Neural cell (in vitro differentiated cells): ENCODE measurements around the gene GLRX. TPM values are rescaled to one million over a fixed set of nuclear protein-coding genes. Genes with fewer than 3 reads are reported as not detected.

ENCODE experiments used
- H2AFZ ChIP-seq: fragments of 200-600, 300-800 bp; sonication (generic), shearing (Covaris generic); 2 replicates; pipeline ENCODE4 v1.6.0; 2014; ENCODE audit warnings: low read depth, mild to moderate bottlenecking, antibody characterized with exemption, low read length, moderate library complexity
- H3F3A ChIP-seq: fragments of 200-600 bp; shearing (Covaris generic); 2 replicates; pipeline ENCODE4 v1.6.1; 2016; ENCODE audit warnings: mild to moderate bottlenecking, moderate library complexity, mixed read lengths, antibody characterized with exemption, low read length; ENCODE audit not compliant: insufficient read depth, poor library complexity, severe bottlenecking
- H3K27ac ChIP-seq: fragments of 200-600, 300-800 bp; sonication (generic), shearing (Covaris generic); 2 replicates; pipeline ENCODE4 v1.5.1; 2014; ENCODE audit warnings: mild to moderate bottlenecking, low read length, moderate library complexity
- H3K27me3 ChIP-seq: fragments of 300-800, 200-600 bp; sonication (generic), shearing (Covaris generic); 2 replicates; pipeline ENCODE4 v1.6.0; 2014; ENCODE audit warnings: mild to moderate bottlenecking, low read depth, low read length, moderate library complexity; ENCODE audit not compliant: insufficient read depth
- H3K36me3 ChIP-seq: fragments of 300-800, 200-600 bp; sonication (generic), shearing (Covaris generic); 2 replicates; pipeline ENCODE4 v1.5.1; 2014; ENCODE audit warnings: mild to moderate bottlenecking, antibody characterized with exemption, low read length, moderate library complexity; ENCODE audit not compliant: insufficient read depth
- H3K4me2 ChIP-seq: fragments of 300-800, 200-600 bp; sonication (generic), shearing (Covaris generic); 2 replicates; pipeline ENCODE4 v1.6.0; 2014; ENCODE audit warnings: mild to moderate bottlenecking, low read length
- H3K4me3 ChIP-seq: fragments of 300-800, 200-600 bp; sonication (generic), shearing (Covaris generic); 2 replicates; pipeline ENCODE4 v1.5.1; 2014; ENCODE audit warnings: mild to moderate bottlenecking, low read length, moderate library complexity
- H3K79me2 ChIP-seq: fragments of 200-600 bp; shearing (Covaris generic); replicated peaks from 2 replicates; pipeline ENCODE4 v1.6.0; 2014; ENCODE audit warnings: mild to moderate bottlenecking, low read length, moderate library complexity; ENCODE audit not compliant: insufficient read depth
- H3K9ac ChIP-seq: fragments of 300-800, 200-600 bp; sonication (generic), shearing (Covaris generic); 2 replicates; pipeline ENCODE4 v1.6.1; 2016; ENCODE audit warnings: mild to moderate bottlenecking, low read length, mixed read lengths
- H3K9me2 ChIP-seq: fragments of 200-600 bp; shearing (Covaris generic); 2 replicates; pipeline ENCODE4 v1.6.1; 2016; ENCODE audit warnings: mild to moderate bottlenecking, low read length, mixed read lengths; ENCODE audit not compliant: insufficient read depth
- H3K9me3 ChIP-seq: fragments of 200-600, 300-800 bp; sonication (generic), shearing (Covaris generic); 2 replicates; pipeline ENCODE4 v1.6.1; 2016; ENCODE audit warnings: mild to moderate bottlenecking, mixed run types, low read length, moderate library complexity, mixed read lengths
- H4K20me1 ChIP-seq: fragments of 200-600 bp; shearing (Covaris generic); 2 replicates; pipeline ENCODE4 v1.6.1; 2016; ENCODE audit warnings: mild to moderate bottlenecking, mixed run types; ENCODE audit not compliant: insufficient read depth
- EP300 ChIP-seq: fragments of 450-650 bp; conservative IDR thresholded peaks from 2 replicates; pipeline ENCODE4 v1.6.1; 2014; ENCODE audit warnings: antibody characterized with exemption, mild to moderate bottlenecking, moderate library complexity; ENCODE audit not compliant: poor library complexity, severe bottlenecking
- EZH2 ChIP-seq: fragments of 200-600, 300-800 bp; shearing (Covaris generic), sonication (generic); IDR thresholded peaks from 2 replicates; pipeline ENCODE4 v1.6.1; 2014; ENCODE audit warnings: antibody characterized with exemption, low read length, borderline replicate concordance, mild to moderate bottlenecking; ENCODE audit not compliant: insufficient read depth, poor library complexity, severe bottlenecking
- MXI1 ChIP-seq: fragments of 450-650 bp; conservative IDR thresholded peaks from 2 replicates; pipeline ENCODE4 v1.6.1; 2014; ENCODE audit warnings: antibody characterized with exemption, mild to moderate bottlenecking; ENCODE audit not compliant: poor library complexity, severe bottlenecking
- POLR2AphosphoS5 ChIP-seq: IDR thresholded peaks from 2 replicates; pipeline ENCODE4 v1.6.1; 2012
- RAD21 ChIP-seq: fragments of 450-650 bp; conservative IDR thresholded peaks from 2 replicates; pipeline ENCODE4 v1.6.1; 2014; ENCODE audit warnings: antibody characterized with exemption, mild to moderate bottlenecking, moderate library complexity
- SMC3 ChIP-seq: fragments of 450-650 bp; conservative IDR thresholded peaks from 2 replicates; pipeline ENCODE4 v1.6.1; 2014; ENCODE audit warnings: antibody characterized with exemption, mild to moderate bottlenecking, moderate library complexity; ENCODE audit not compliant: poor library complexity
- TAF1 ChIP-seq: IDR thresholded peaks from 2 replicates; pipeline ENCODE4 v1.6.1; 2012; ENCODE audit warnings: low read depth
- polyA plus RNA-seq: library from polyadenylated mRNA; depleted of rRNA; stranded (reverse); fragments of >200 nt; gene quantifications from 2 replicates; pipeline ENCODE4 v1.2.3, GENCODE V29; 2014
- TF ChIP-seq, protein P1 (sequence below): fragments of 450-650 bp; IDR thresholded peaks from 2 replicates; pipeline ENCODE4 v1.5.1; 2014; ENCODE audit warnings: antibody characterized with exemption, mild to moderate bottlenecking, moderate library complexity; ENCODE audit not compliant: poor library complexity, severe bottlenecking
- TF ChIP-seq, protein P2 (sequence below): IDR thresholded peaks from 2 replicates; pipeline ENCODE4 v1.6.1; 2012; ENCODE audit warnings: borderline replicate concordance

The GLRX gene
- polyA plus RNA-seq, 1 donor from 2014 or later: 54.0 TPM

DNA sequence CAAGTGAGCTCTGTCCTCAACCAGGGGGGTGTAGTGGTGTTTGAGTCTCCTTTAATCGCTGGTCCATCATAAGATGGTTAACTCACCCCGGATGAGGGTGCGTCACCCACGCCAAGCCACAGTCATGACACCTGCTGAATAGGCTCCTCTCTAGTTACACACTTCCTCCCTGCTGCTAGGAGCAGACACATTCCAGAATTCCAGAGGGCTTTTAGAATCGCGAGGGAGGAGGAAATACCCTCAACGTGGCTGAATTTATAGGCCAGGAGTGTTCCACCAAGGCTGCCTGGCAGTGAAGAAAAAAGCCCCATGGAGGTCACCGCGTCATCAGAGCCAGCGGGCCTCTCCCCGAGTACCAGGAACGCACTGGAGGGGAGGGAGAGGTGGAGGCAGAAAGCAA, 5.1 kb downstream of the GLRX start:
- H3F3A ChIP-seq: no peaks in the 10 kb centered on the region
- H3K79me2 ChIP-seq: peaks cover 3% of the 10 kb centered on the region
- H3K4me3 ChIP-seq: no peak overlapping the region
- H3K27me3 ChIP-seq: no peaks in the 10 kb centered on the region
- no peak overlapping the region for H3K27ac ChIP-seq
- H4K20me1 ChIP-seq: no peaks in the 10 kb centered on the region
- no peak overlapping the region for H3K4me2 ChIP-seq
- H3K9me2 ChIP-seq: no peaks in the 10 kb centered on the region
- no peaks in the 10 kb centered on the region for H3K9me3 ChIP-seq
- no peak overlapping the region for H3K9ac ChIP-seq
- no peak overlapping the region for H2AFZ ChIP-seq
- no peak for TF ChIP-seq EZH2
- TF ChIP-seq EP300: no peak
- TF ChIP-seq MXI1: no peak
- no peak for TF ChIP-seq TAF1
- TF ChIP-seq SMC3: no peak
- TF ChIP-seq, protein P1, sequence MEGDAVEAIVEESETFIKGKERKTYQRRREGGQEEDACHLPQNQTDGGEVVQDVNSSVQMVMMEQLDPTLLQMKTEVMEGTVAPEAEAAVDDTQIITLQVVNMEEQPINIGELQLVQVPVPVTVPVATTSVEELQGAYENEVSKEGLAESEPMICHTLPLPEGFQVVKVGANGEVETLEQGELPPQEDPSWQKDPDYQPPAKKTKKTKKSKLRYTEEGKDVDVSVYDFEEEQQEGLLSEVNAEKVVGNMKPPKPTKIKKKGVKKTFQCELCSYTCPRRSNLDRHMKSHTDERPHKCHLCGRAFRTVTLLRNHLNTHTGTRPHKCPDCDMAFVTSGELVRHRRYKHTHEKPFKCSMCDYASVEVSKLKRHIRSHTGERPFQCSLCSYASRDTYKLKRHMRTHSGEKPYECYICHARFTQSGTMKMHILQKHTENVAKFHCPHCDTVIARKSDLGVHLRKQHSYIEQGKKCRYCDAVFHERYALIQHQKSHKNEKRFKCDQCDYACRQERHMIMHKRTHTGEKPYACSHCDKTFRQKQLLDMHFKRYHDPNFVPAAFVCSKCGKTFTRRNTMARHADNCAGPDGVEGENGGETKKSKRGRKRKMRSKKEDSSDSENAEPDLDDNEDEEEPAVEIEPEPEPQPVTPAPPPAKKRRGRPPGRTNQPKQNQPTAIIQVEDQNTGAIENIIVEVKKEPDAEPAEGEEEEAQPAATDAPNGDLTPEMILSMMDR: no peak
- TF ChIP-seq RAD21: no peak
- TF ChIP-seq, protein P2, sequence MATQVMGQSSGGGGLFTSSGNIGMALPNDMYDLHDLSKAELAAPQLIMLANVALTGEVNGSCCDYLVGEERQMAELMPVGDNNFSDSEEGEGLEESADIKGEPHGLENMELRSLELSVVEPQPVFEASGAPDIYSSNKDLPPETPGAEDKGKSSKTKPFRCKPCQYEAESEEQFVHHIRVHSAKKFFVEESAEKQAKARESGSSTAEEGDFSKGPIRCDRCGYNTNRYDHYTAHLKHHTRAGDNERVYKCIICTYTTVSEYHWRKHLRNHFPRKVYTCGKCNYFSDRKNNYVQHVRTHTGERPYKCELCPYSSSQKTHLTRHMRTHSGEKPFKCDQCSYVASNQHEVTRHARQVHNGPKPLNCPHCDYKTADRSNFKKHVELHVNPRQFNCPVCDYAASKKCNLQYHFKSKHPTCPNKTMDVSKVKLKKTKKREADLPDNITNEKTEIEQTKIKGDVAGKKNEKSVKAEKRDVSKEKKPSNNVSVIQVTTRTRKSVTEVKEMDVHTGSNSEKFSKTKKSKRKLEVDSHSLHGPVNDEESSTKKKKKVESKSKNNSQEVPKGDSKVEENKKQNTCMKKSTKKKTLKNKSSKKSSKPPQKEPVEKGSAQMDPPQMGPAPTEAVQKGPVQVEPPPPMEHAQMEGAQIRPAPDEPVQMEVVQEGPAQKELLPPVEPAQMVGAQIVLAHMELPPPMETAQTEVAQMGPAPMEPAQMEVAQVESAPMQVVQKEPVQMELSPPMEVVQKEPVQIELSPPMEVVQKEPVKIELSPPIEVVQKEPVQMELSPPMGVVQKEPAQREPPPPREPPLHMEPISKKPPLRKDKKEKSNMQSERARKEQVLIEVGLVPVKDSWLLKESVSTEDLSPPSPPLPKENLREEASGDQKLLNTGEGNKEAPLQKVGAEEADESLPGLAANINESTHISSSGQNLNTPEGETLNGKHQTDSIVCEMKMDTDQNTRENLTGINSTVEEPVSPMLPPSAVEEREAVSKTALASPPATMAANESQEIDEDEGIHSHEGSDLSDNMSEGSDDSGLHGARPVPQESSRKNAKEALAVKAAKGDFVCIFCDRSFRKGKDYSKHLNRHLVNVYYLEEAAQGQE: no peak
- TF ChIP-seq POLR2AphosphoS5: no peak
- H3K36me3 ChIP-seq: no peaks in the 10 kb centered on the region

DNA sequence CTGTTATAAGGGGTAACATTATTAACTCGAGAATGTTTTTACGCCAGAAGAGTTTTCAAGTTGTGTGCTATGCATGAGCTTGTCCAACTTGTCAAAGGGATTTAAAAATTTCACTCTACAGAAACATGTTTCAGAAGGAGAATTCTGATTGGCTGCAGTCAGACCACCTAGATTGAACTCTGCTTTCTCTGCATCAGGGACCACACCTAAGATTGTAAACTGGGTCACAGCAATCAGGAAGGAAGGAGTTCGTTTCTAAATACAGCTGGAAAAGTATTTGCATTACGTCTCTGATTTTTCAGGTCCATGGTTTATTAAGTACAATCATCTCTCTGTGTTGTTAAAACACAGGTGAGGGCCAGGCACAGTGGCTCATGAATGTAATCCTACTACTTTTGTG, 5.8 kb downstream of the GLRX start:
- no peak overlapping the region for H3K4me2 ChIP-seq
- H4K20me1 ChIP-seq: no peaks in the 10 kb centered on the region
- H3K9ac ChIP-seq: no peak overlapping the region
- no peaks in the 10 kb centered on the region for H3K9me3 ChIP-seq
- peaks cover 3% of the 10 kb centered on the region for H3K79me2 ChIP-seq
- no peaks in the 10 kb centered on the region for H3K9me2 ChIP-seq
- H2AFZ ChIP-seq: no peak overlapping the region
- H3F3A ChIP-seq: no peaks in the 10 kb centered on the region
- no peak overlapping the region for H3K4me3 ChIP-seq
- H3K27me3 ChIP-seq: no peaks in the 10 kb centered on the region
- H3K27ac ChIP-seq: no peak overlapping the region
- TF ChIP-seq TAF1: no peak
- TF ChIP-seq EZH2: no peak
- TF ChIP-seq RAD21: no peak
- no peak for TF ChIP-seq SMC3
- TF ChIP-seq, protein P1: no peak
- no peaks in the 10 kb centered on the region for H3K36me3 ChIP-seq
